GM18858 (cell line): ENCODE results near the gene RAET1L.
"Not testable (repeated sequence)": the region's sequence is repeated elsewhere in the genome, so short reads cannot be mapped to it uniquely, and the experiment has no call there.

Source experiments
- ATAC-seq: cut with Tn5 transposase; IDR thresholded peaks from one replicate; pipeline ENCODE4 v1.9.1; 2021; ENCODE audit not compliant: unreplicated experiment

RAET1L gene

GRCh38 chr6:149995235-149995750 is 30.0 kb downstream of the RAET1L start:
- ATAC-seq = no peak

GRCh38 chr6:149991838-149992237 is 33.5 kb downstream of the RAET1L start:
- no peak for ATAC-seq

GRCh38 chr6:149991472-149991795 is 33.9 kb downstream of the RAET1L start:
- not testable (repeated sequence) for ATAC-seq

- no peak for ATAC-seq
These were observed 34.5 kb downstream of the RAET1L start for GRCh38 chr6:149990661-149991471.

- ATAC-seq = no peak
These were observed 35.1 kb downstream of the RAET1L start for GRCh38 chr6:149990212-149990660.

GRCh38 chr6:149988550-149989346 is 36.6 kb downstream of the RAET1L start:
- ATAC-seq = no peak

GRCh38 chr6:149987602-149988107 is 37.7 kb downstream of the RAET1L start:
- ATAC-seq = no peak

GRCh38 chr6:149985481-149985937 is 39.8 kb downstream of the RAET1L start:
- no peak for ATAC-seq

GRCh38 chr6:149984773-149985172 is 40.6 kb downstream of the RAET1L start:
- no peak for ATAC-seq

GRCh38 chr6:149983145-149983544 is 42.2 kb downstream of the RAET1L start:
- no peak for ATAC-seq

- no peak for ATAC-seq
These were observed 46.0 kb downstream of the RAET1L start for GRCh38 chr6:149979293-149979692.

- no peak for ATAC-seq
These were observed 46.7 kb downstream of the RAET1L start for GRCh38 chr6:149978610-149979009.

- no peak for ATAC-seq
These were observed 48.1 kb downstream of the RAET1L start for GRCh38 chr6:149977221-149977620.

- ATAC-seq = no peak
These were observed 49.9 kb downstream of the RAET1L start for GRCh38 chr6:149975400-149975799.

- ATAC-seq = no peak
These were observed 50.5 kb downstream of the RAET1L start for GRCh38 chr6:149974825-149975224.

- ATAC-seq = not testable (repeated sequence)
These were observed 50.9 kb downstream of the RAET1L start for GRCh38 chr6:149974394-149974793.

- ATAC-seq = no peak
These were observed 55.7 kb downstream of the RAET1L start for GRCh38 chr6:149969635-149970034.

- ATAC-seq = not testable (repeated sequence)
These were observed 56.4 kb downstream of the RAET1L start for GRCh38 chr6:149968909-149969308.
